ENCODE measurements around the gene ACO1.

The ACO1 gene

GRCh38 chr9:32502464-32502863 lies 118.0 kb downstream of the ACO1 start:
- no peak for DNase-seq

DNA sequence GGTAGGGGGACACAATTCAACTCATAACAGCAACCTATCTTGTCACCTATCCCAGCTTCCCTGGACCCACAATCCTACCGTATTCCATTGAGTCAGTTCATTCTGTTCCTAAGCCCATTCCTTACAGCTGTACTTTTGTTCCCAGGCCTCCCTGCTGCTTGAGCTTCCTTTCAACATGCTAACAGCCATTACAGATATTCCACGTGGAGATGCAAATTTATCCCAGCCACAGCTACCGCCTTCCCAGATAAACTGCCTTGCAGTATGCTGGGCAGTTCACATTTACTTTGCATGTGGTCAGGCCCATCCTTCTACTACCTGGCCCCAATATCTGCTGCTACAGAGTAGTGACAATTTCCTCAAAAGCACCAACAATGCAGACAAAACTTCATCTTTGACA lies 118.6 kb downstream of the ACO1 start:
- DNase-seq: no peak
